Measurements from ENCODE around the gene F12. TPM values are rescaled to one million over a fixed set of nuclear protein-coding genes. Genes with fewer than 3 reads are reported as not detected.
A peak's percentile ranks its signal among the peaks of the same experiment; 100 is the strongest.

F12 gene
- total RNA-seq, 1 donor from 2014 or later, result 0.69 TPM

- H3K36me3 ChIP-seq, result no peaks in the 10 kb centered on the region
- ATAC-seq, result no peak
- no peak overlapping the region for H3K27ac ChIP-seq
- H3K4me3 ChIP-seq, result no peak overlapping the region
- peaks cover 13% of the 10 kb centered on the region for H3K4me1 ChIP-seq
- TF ChIP-seq CTCF (IDR thresholded peaks at IDR 0.05), result no peak
- intact Hi-C loops (cut with DNase I), result no loop called here
- no peak for DNase-seq
- H3K9me3 ChIP-seq, result no peaks in the 10 kb centered on the region
- H3K27me3 ChIP-seq, result no peaks in the 10 kb centered on the region
Observed at GRCh38 chr5:177373806-177374205, 35.6 kb downstream of the F12 start.

GRCh38 chr5:177372910-177373309 is 36.5 kb downstream of the F12 start:
- Histone ChIP-seq H3K4me3 (no peak overlapping the region), H3K27ac (no peak overlapping the region), H3K4me1 (peaks cover 13% of the 10 kb centered on the region), H3K9me3 (no peaks in the 10 kb centered on the region), H3K36me3 (no peaks in the 10 kb centered on the region), H3K27me3 (no peaks in the 10 kb centered on the region)
- no peak for ATAC-seq
- intact Hi-C loops (cut with DNase I), result no loop called here
- TF ChIP-seq CTCF (IDR thresholded peaks at IDR 0.05), result no peak
- no peak for DNase-seq

GRCh38 chr5:177372034-177372896 is 37.1 kb downstream of the F12 start:
- H3K27me3 ChIP-seq, result no peaks in the 10 kb centered on the region
- H3K4me1 ChIP-seq, result peaks cover 18% of the 10 kb centered on the region
- ATAC-seq (no peak), DNase-seq (no peak)
- H3K9me3 ChIP-seq, result no peaks in the 10 kb centered on the region
- no peak for TF ChIP-seq CTCF (IDR thresholded peaks at IDR 0.05)
- H3K36me3 ChIP-seq, result no peaks in the 10 kb centered on the region
- H3K4me3 ChIP-seq, result no peak overlapping the region
- intact Hi-C loops (cut with DNase I), result no loop called here
- H3K27ac ChIP-seq, result peak overlapping the region; percentile 11

- no peak for DNase-seq
- Histone ChIP-seq H3K36me3 (no peaks in the 10 kb centered on the region), H3K27ac (peak overlapping the region; percentile 42), H3K27me3 (no peaks in the 10 kb centered on the region), H3K4me3 (peak overlapping the region; percentile 51), H3K4me1 (peaks cover 18% of the 10 kb centered on the region), H3K9me3 (no peaks in the 10 kb centered on the region)
- TF ChIP-seq CTCF (IDR thresholded peaks at IDR 0.05), result no peak
- intact Hi-C loops (cut with DNase I), result no loop called here
- ATAC-seq, result no peak
Observed at GRCh38 chr5:177371120-177372033, 38.0 kb downstream of the F12 start.

GRCh38 chr5:177370488-177371119 is 38.8 kb downstream of the F12 start:
- no peaks in the 10 kb centered on the region for H3K36me3 ChIP-seq
- H3K27ac ChIP-seq, result peak overlapping the region; percentile 42
- intact Hi-C loops (cut with DNase I), result no loop called here
- ATAC-seq (peak; percentile 84), DNase-seq (peak; percentile 91)
- peak; percentile 31 for TF ChIP-seq CTCF (IDR thresholded peaks at IDR 0.05)
- no peaks in the 10 kb centered on the region for H3K9me3 ChIP-seq
- H3K4me3 ChIP-seq, result peak overlapping the region; percentile 51
- no peaks in the 10 kb centered on the region for H3K27me3 ChIP-seq
- H3K4me1 ChIP-seq, result peaks cover 23% of the 10 kb centered on the region
